HG03378 (cell line): Measurements from ENCODE around the gene OCSTAMP.

ENCODE experiments used
- ATAC-seq: cut with Tn5 transposase; IDR thresholded peaks from one replicate; pipeline ENCODE4 v1.9.1; 2021; ENCODE audit warnings: mild to moderate bottlenecking, moderate library complexity; ENCODE audit not compliant: unreplicated experiment

OCSTAMP gene

DNA sequence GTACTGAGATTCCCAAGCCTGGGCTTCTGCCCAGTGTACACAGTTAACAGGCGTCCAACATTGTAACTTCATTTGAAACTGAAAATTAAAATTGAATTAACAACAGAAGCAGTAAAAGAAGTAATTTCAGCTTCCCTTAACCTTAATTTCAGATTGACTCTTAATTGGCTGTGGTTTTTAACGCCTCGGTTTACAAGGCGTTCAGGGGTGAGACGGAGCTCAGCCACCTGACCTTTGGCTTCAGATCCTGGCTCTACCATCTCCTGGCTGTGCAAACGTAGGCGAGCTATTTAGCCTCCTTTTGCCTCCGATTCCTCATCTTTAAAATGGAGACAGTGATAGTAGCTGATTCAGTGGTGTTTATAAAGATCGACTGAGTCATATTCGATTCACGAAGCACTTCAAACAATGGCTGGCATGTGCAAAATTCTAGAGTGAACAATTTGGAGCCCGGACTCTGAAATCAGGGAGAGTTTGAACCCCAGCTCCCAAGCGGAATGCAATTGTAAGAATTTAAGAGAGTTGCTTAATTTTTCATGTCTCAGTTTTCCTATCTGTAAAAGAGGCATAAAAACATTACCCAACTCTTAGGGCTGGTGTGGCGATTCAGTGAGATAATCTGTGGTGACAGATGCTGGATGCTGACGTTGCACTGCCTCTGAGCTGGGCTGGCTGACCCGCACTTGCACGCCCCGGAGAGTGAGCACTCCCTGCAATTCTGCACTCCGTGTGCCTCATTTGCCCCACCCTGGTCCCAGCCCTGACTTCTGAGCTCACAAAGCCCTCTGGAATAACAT is 23.5 kb upstream of the OCSTAMP start:
- ATAC-seq = no peak

DNA sequence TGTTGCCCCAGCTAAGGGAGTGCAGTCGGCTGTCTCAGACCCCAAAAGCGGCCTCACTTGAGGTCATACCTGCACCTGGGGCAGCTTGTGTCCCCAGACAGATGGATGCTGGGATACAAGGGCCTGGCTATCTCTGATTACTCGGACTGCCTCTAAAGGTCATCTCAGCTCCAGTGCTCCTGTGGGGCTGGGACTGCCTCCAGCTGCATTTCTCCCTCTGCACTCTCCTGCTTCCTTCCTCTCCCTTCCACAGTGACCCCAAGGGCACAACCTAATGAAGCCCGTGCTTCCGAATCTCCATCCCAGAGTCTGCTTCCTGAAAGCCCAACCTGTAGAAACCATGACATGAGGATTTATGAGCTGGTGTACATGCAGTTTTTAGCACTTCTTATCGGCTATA is 22.8 kb upstream of the OCSTAMP start:
- no peak for ATAC-seq

DNA sequence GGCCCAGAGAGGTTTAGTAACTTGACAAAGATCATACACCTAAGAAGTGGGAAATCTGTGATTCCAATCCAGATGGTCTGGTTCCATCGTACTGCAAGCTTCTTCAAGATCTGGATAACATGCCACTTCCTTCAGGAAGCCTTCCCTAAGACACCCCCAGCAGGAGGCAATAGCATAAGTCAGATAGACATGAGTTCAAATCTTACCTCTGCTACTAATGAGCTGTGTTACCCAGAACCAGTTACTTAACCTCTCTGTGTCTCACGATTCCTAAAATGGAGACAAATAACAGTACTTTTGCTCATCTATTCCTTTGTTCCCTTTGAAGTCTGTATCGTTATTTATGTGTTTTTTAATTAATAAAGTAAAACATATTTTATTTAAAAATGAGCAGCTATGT is 22.3 kb upstream of the OCSTAMP start:
- no peak for ATAC-seq

DNA sequence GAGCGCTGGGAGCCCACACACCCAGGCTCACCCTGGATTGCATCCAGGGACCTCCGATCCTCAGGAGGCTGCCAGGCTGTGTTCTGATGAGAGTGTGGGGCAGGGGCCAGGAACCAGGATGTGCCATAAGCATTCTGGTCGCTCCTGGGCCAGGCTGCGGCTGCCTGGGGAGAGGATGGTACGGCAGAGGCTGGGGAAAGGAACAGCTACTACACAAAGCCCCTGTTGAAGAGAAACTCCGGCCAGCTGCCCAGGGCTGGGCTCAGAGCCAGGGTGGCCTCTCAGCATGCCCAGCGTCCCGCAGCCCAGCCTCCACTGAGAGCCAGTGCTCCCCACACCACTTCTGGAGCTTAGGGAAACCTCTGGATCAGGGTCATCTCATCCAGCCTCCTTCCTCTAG is 21.7 kb upstream of the OCSTAMP start:
- ATAC-seq = no peak

DNA sequence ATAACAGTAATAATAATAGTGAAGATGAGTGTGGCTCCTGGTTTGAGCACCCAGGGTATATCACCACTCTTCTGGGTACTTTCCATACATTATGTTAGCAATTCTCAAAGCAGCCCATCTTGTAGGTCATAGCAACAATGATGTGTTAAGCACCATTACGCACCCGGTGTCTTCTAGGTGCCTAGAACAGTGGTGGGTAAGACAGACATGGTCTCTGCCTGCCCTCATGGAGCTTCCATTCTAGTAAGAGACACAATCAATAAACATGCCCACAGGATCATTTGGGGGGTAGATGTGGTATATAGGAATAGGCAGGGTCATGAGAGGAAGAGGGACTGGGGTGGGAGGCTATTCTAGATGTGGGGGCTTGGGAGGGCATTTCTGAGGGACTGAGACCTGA is 21.0 kb upstream of the OCSTAMP start:
- ATAC-seq = no peak

DNA sequence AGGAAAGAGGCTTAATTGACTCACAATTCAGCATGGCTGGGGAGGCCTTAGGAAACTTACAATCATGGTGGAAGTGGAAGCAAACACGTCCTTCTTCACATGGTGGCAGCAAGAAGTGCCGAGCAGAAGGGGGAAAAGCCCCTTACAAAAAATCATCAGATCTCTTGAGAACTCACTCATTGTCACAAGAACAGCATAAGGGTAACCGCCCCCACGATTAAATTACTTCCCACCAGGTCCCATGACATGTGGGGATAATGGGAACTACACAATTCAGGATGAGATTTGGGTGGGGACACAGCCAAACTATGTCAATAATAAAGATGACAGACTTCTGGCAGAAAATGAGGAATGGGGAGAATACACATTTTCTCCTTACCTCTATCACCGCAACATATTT is 20.5 kb upstream of the OCSTAMP start:
- no peak for ATAC-seq

DNA sequence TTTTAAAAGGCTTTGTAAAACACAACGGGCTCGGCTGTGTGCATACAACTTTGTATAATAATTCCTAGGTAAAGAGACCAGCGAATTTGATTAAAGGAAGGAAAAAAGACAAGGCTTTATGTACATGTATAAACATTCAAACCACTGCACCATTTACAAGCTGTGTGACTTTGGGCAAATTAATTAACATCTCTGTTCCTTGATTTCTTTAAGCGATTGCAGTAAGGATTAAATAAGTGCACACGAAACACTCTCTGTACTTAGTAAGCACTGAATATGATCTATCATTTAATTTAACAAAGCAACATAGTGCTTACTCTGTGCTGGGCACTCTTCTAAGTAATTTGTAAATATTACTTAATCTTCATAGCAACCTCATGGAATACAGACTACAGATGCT is 19.5 kb upstream of the OCSTAMP start:
- ATAC-seq = no peak

DNA sequence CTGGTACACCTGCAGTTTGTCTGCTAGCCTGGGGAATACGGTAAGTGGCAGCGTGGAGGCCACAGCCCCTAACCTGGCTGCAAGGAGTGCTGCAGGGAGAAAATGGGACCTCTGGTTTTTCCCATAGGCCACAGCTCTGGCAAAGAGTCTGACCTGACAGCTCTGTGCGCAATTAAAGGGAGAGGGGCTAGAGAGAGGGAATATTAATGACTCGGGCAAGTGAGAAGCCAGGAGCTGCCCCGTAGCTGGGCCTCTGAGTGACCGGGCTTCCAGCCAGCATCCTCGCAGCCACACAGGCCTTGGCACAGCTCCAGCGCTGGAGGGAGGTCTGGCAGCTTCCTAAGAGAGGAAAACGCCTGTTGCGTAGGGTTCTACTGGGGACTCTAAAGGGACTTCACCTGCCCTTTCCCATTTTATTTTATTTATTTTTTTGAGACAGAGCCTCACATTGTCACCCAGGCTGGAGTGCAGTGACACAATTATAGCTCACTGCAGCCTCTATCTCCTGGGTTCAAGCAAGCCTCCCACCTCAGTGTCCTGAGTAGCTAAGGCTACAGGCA is 18.2 kb upstream of the OCSTAMP start:
- ATAC-seq = no peak

DNA sequence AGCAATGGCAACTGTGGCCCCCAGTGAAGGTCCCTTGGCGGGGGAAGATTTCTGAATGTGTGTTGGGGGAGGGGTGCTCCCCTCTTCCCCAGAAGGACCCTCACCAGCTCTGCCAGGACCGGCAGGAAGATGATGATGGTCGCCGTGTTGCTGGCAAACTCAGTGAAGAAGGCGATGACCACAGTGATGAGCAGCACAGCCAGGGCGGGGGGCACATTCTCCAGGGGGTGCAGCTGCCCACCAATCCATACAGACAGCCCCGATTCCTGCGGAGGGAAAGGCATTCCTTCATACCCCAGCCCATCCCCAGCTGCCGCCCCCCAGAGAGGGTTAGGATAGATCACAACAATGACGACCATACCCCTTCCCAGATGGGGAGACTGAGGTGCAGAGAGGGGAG is 15.7 kb upstream of the OCSTAMP start:
- ATAC-seq = no peak

DNA sequence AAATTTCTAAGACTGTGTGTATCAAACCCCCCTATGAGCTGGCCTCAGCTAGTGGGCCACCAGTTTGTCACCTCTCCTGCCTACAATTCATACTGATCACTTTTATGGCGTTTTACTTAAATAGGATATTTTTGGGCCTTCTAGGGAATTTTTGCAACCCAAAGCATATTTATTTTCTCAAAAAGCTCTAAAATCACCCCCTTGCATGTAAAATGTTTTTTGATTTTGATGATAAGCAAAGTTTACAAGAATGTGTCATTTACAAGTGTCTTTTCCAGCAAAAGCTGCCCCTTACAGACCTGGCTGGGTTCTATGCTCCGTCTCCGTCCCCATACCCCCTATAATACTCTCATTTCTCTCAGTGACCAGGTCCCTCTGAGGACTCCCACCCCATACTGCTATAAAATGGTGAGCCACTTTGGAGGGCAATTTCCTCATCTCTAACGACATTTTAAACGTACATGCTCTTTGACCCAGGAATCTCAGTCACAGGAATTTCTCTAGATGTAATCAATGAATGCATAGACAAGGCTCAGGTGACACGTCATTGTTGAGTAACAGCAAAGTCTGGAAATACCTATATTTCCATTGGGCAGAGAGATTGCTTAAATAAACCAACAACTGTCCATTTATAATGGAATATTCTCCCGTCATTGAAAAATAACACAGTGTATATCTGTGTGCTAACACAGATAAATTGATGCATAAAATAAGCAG is 13.9 kb upstream of the OCSTAMP start:
- no peak for ATAC-seq

DNA sequence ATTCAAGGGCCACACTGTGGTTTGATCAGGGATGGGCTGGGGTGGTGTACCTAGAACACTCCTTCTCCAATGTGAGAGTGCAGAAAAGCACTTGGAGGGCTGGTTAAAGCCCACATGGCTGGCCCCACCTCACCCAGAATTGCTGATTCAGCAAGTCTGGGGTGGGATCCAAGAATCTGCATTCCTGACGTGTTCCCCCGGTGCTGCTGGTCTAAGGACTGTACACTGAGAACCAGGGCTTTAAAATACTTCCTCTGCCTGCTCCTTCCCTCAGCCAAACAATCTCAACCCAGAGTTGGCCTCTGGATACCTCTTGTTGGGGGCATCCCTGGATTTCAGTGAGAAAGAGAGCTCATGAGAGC is 13.4 kb upstream of the OCSTAMP start:
- ATAC-seq = no peak

DNA sequence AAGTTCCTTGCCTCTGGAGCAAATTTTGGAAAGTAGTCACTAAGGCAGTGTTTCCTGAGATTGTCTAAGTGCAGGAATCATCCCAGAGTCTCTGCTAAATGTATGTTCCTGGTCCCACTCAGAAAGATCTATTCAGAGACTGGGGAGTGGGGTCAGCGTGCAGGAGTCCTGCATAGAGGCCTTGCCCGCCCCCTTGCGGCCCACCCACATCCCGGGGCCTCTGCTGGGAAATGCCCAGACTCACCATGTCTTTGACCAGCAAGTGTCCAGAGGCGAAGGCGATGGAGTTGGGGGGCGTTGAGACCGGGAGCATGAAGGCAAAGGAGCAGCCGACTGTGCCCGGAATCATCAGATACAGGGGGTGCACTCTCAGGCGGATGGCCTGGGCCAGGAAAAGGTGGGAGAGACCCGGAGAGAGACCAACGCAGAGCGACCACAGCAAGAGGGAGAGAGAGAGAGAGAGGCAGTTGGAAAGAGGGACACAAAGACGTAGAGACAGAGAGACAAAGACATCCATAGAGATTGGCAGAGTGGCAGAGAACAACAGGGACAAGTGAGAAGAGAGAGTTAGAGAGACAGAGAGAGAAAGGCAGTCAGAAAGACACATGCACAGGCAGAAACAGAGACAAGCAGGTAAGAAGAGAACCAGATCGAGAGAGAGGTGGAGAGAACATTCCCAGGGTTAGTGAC is 12.9 kb upstream of the OCSTAMP start:
- no peak for ATAC-seq

DNA sequence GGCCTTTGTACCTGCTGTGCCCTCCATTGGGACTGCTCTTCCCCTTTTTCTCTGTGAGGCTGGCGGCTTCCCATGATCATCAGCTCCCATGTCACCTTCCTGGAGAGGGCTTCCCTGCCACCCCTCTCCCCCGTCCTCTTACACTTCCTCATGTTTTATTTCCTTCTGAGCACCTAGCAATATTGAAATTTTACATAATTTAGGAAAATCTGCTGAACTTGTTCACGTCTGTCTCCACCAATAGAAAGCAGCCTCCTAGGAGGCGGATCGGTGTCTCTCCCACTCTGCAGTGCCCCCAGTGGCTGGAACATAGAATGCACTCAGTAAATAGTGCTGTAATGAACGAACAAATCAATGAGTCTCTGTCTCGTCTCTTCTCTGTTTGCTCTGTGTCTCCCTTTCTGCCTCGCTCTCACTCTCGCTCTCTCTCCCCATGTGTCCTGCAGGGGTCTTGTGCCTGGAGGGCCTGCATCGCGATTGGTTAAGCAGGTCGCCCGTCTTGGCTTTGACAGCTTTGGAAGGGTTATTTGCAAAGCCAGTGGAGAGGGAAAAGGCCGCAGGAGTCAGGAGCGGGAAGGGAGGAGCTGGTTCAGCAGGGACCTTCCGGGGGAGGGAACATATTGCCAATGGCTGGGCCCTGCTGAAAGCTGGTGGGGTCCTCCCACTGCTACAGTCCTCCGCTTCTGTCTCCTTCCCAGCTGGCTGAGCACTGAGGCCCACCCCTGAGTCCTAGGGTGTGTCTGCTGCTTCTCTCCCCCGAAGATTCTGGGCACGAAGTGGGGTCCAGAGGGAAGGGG is 12.1 kb upstream of the OCSTAMP start:
- peak; percentile 60 for ATAC-seq

DNA sequence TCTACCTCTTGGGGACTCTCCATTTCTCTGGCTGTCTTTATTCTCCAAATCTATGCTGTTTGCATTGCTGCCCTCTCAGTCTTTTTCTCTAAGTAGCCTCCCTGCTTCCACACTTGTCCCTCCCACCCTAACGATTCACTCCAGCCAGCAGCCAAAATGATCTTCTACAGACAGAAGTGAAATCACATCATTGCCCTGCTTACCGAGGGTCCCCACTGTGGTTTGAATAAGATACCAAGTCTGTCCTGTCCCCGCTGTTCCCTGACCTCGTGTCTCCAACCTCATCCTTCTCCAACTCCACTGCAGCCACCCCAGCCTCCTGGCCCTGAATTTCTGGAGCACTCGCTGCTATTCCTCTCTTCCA is 11.5 kb upstream of the OCSTAMP start:
- no peak for ATAC-seq

DNA sequence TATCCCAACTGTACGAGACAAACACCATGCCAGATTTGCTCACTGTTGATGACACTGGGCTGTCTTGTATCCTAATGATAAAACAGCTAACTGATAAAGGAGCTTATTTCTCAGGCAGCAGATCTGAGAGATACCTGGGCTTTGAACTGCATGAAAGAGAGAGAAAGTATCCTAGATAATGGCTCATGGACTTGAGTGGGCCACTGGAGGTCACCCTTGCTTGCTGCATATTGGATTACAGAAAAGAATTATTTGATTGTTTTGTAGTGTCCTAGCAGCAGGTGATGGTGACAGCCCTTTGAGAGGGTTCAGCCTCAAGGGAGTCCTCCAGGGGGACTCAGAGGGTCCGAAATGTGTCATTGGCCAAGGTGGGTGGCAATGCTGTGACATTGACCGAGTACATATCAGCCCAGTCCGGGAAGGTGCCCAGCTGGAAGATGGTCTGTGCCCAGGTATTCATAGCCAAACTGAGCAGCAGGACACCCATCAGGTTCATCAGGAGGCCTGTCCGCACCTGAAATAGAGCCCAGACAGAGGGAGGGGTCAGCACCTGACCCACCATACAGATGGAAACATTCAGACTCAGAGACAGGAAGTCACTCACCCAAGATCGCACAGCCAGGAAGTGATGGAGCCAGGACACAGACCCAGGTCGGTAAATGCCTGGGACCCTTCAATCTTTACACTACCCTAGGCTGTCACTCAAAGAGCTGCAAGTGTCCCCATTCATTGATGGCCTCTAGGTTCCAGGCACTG is 9.4 kb upstream of the OCSTAMP start:
- no peak for ATAC-seq

DNA sequence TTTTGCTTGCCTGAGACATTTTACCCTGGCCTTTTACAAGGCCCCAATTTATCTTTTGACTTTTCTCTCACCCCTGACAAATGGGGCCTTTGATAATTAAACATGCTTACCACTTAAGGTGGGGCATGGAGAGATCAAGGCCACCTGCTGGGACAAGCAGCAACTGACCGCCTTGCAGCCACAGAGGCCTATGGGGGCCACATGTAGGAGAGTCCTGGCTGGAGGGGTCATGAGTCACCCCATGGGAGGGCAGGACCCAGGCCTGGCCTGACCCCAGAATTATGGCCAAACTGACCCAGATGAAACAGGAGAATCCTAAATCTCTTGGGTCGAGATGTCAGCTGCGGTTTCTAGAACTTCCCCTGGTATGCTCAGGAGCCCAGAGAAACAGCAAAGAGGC is 8.5 kb upstream of the OCSTAMP start:
- ATAC-seq = no peak

DNA sequence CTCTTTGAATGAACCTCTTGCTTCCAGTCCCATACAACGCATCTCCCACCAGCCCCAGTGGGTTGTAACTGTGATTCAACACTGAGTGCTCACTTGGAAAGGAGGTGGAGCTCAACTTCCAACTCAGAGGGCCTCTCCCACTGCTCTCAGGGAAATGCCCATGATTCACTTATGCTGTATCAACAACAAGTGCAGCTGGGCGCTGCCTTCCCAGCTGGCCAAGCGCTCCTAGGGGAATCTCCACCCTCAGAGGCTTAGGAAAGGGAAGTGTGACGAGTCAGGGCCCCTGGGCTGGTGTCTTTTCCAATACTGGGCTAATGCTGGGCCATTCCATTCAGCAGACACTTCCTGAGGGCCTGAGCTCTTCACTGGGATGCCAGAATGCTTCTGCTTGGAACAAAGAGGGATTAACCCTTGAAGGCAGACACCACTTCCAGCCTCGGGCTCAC is 8.1 kb upstream of the OCSTAMP start:
- no peak for ATAC-seq

DNA sequence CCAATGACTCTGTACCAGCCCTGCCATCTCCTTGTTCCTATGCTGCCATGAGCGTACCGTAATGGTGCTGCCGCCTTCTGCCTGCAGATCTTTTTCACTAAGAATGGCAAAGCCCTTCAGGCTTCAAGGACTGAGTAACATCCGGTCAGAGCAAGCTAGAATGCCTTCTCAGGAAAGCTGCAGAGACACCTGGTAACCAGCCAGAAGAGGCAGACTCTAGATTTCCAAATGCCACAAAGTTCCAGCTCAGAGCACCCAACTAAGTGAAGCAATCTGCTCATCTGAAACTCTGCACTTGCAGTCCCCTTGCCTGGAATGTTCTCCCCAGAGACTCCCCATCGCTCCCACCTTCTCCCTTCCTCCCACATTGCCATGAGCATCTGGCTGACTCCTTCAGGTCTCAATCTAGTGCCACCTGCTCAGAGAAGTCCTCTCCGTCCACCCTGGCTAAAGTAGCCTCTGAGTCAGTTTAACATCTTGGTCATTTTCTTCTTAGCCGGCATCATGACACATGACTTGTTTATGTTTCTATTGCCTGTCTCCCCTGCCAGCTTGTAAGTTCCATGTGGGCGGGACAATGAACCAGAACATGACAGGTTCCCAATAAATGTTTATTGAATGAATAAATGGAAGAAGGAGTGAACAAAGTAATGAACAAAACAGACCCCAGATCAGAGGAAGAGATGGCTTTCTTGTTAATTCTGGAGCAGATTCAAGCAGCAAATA is 6.9 kb upstream of the OCSTAMP start:
- ATAC-seq = no peak

DNA sequence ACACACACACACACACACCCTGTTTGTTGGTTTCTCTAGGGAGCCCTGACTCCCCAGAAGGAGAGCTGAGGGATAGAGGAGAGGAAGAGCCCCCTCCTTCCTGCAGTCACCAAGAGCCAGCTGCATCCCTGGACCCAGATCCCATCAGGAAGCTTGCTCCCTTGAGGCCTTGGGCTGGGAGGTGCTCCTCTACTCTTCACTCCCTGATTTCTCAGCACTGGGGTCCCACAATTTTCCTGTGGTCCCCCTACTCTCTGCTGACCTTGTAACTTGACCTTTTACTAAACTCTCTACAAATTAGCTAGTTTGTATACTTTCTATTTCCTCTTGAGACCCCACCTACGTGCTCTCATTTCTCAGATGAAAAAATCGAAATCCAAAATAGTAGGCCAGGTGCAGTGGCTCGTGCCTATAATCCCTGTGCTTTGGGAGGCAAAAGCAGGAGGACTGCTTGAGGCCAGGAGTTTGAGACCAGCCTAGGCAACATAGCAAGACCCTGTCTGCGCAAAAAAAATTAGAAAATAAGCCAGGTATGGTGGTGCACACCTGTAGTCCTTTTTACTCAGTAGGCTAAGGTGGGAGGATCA is 5.0 kb upstream of the OCSTAMP start:
- ATAC-seq = no peak
